ENCODE results near the gene ADAMTS16.

DNA sequence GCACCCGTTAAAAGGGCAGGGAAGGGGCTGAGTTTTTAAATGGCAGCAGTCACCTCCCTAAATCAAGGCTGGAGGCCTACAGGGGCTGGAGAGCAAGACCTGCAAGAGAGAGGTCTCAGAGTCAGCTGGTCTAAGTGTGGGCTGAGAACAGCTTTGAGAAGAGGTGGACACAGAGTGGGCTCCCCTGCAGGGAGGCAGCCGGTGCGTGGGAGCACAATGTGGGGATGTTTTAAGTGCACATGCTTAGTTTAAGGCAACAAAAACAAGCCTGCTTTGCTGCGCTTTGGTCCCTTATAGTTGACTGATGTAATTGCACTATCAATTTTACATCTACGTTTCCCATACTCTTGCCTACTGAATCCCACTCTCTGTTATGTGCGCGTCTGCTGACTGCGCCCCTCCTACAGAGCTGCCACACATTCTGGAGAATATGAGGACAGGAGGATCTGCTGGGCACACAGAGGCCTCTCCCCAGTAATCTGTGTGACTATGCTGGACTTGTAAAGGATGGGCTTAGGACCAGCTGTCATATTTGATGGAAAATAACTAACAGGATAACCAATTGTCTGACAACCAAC is 220.3 kb downstream of the ADAMTS16 start:
- no peak for TF ChIP-seq CTCF (conservative IDR thresholded peaks at IDR 0.05 in 1 of 2, IDR thresholded peaks at IDR 0.05 in 1 of 2; ENCODE audit: extremely low read depth in 1 of 2, insufficient read depth in 1 of 2, low read depth in 1 of 2, low read length in 2 of 2)
- no peak for TF ChIP-seq EZH2 (IDR thresholded peaks at IDR 0.05; ENCODE audit: borderline replicate concordance, low read length)

Measured in mammary epithelial cell (primary cell).